IMR-90 (cell line): ENCODE data around the gene GPR153.

Experiments used
- BHLHE40 ChIP-seq: fragments of 150-350 bp; IDR thresholded peaks from 2 replicates; pipeline ENCODE4 v1.6.1; 2016; ENCODE audit warnings: mild to moderate bottlenecking, low read depth, low read length
- CEBPB ChIP-seq: IDR thresholded peaks from 2 replicates; pipeline ENCODE4 v1.6.1; 2012; ENCODE audit warnings: low read depth, low read length, improper control_type of control experiment
- FOS ChIP-seq: fragments of 150-350 bp; IDR thresholded peaks from 2 replicates; pipeline ENCODE4 v1.6.1; 2016; ENCODE audit warnings: low read depth, low read length
- MAFK ChIP-seq: IDR thresholded peaks from 2 replicates; pipeline ENCODE4 v1.6.1; 2012; ENCODE audit warnings: low read depth, low read length, improper control_type of control experiment
- MAZ ChIP-seq: IDR thresholded peaks from 2 replicates; pipeline ENCODE4 v1.6.1; 2012; ENCODE audit warnings: low read depth, mild to moderate bottlenecking, low read length, improper control_type of control experiment, moderate library complexity, borderline replicate concordance
- POLR2A ChIP-seq: IDR thresholded peaks from 2 replicates; pipeline ENCODE4 v1.6.1; 2012; ENCODE audit warnings: mild to moderate bottlenecking, low read depth, low read length
- RAD21 ChIP-seq: IDR thresholded peaks from 2 replicates; pipeline ENCODE4 v1.6.1; 2012; ENCODE audit warnings: low read length, improper control_type of control experiment
- RCOR1 ChIP-seq: IDR thresholded peaks from 2 replicates; pipeline ENCODE4 v1.6.1; 2012; ENCODE audit warnings: mild to moderate bottlenecking, low read length, improper control_type of control experiment; ENCODE audit not compliant: insufficient replicate concordance
- SMC3 ChIP-seq: fragments of 150-350 bp; IDR thresholded peaks from 2 replicates; pipeline ENCODE4 v1.6.1; 2016; ENCODE audit warnings: low read depth, mild to moderate bottlenecking, antibody characterized with exemption, low read length, moderate library complexity
- TF ChIP-seq, protein P1 (sequence below): conservative IDR thresholded peaks from 2 replicates; pipeline ENCODE4 v1.5.1; 2012; ENCODE audit warnings: mild to moderate bottlenecking, low read depth, low read length, improper control_type of control experiment
- TF ChIP-seq, protein P2 (sequence below): fragments of 150-350 bp; IDR thresholded peaks from 2 replicates; pipeline ENCODE4 v1.6.1; 2017; ENCODE audit warnings: mild to moderate bottlenecking, antibody characterized with exemption, low read length, low read depth
- TF ChIP-seq, protein P3 (sequence below): fragments of 150-350 bp; IDR thresholded peaks from 2 replicates; pipeline ENCODE4 v1.6.1; 2016; ENCODE audit warnings: low read depth, mild to moderate bottlenecking, low read length, moderate library complexity, borderline replicate concordance

DNA sequence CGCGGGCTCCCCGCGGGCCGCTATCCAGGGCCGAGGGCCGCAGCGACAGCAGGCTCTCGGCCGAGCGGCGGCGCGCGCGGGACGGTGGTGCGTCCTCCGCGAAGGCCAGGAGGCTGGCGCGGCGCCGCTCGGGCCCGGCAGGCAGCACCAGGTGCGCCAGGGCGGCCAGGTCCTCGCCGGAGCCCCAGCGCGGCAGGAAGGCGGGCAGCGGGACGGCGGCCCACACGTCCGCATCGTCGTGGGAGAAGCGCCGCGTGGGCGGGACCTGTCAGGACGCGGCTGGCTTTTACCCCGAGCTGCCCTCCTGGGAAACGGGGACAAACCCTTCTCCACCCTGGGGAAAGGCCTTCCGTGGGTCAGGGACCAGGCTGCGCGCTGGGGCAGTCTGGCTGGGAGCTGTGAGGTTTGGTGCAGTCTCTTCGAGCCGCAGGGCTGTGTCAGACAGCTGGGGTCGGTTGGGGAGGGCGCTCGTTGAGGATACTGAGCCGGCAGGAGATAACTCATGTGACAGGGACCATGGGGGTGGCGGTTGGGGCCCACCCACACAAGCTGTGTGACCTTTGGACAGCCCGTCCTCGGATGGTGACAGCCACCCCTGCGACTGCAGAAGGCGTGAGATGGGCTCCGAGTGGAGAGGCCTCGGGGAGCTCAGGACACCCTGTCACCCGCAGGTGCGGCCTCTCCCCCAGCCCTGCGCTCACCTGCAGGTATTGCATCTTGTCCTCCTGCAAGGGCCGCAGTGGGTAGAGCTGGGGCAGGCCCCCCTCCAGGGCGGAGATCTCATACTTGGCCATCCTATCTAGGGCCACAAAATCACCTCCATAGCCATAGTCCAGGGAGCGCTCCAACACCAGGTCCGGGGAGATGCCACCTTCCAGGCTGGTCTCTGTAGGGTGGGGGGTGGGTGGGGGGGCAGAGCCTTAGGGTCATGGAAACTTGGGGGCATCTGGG, 10.9 kb downstream of the GPR153 start:
- TF ChIP-seq, protein P1, sequence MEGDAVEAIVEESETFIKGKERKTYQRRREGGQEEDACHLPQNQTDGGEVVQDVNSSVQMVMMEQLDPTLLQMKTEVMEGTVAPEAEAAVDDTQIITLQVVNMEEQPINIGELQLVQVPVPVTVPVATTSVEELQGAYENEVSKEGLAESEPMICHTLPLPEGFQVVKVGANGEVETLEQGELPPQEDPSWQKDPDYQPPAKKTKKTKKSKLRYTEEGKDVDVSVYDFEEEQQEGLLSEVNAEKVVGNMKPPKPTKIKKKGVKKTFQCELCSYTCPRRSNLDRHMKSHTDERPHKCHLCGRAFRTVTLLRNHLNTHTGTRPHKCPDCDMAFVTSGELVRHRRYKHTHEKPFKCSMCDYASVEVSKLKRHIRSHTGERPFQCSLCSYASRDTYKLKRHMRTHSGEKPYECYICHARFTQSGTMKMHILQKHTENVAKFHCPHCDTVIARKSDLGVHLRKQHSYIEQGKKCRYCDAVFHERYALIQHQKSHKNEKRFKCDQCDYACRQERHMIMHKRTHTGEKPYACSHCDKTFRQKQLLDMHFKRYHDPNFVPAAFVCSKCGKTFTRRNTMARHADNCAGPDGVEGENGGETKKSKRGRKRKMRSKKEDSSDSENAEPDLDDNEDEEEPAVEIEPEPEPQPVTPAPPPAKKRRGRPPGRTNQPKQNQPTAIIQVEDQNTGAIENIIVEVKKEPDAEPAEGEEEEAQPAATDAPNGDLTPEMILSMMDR, result no peak
- TF ChIP-seq SMC3, result no peak
- TF ChIP-seq, protein P2, sequence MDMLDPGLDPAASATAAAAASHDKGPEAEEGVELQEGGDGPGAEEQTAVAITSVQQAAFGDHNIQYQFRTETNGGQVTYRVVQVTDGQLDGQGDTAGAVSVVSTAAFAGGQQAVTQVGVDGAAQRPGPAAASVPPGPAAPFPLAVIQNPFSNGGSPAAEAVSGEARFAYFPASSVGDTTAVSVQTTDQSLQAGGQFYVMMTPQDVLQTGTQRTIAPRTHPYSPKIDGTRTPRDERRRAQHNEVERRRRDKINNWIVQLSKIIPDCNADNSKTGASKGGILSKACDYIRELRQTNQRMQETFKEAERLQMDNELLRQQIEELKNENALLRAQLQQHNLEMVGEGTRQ, result no peak
- TF ChIP-seq BHLHE40, result no peak
- no peak for TF ChIP-seq POLR2A
- TF ChIP-seq CEBPB, result no peak
- no peak for TF ChIP-seq RAD21
- no peak for TF ChIP-seq RCOR1
- no peak for TF ChIP-seq MAZ
- TF ChIP-seq, protein P3, sequence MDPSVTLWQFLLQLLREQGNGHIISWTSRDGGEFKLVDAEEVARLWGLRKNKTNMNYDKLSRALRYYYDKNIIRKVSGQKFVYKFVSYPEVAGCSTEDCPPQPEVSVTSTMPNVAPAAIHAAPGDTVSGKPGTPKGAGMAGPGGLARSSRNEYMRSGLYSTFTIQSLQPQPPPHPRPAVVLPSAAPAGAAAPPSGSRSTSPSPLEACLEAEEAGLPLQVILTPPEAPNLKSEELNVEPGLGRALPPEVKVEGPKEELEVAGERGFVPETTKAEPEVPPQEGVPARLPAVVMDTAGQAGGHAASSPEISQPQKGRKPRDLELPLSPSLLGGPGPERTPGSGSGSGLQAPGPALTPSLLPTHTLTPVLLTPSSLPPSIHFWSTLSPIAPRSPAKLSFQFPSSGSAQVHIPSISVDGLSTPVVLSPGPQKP, result no peak
- TF ChIP-seq FOS, result no peak
- no peak for TF ChIP-seq MAFK
